HEK293T (cell line): ENCODE measurements around the gene ACP1.

Experiments
- CTCF ChIA-PET: fragments of 350-600 bp; formaldehyde crosslinking; extraction: SDS; loops from one replicate; lab custom pipeline; 2021; ENCODE audit warnings: antibody characterized with exemption, inconsistent platforms; lab: Yijun Ruan, JAX
- POLR2A ChIA-PET: fragments of 350-600 bp; formaldehyde crosslinking; extraction: SDS; loops from one replicate; lab custom pipeline; 2020; ENCODE audit warnings: antibody characterized with exemption, inconsistent platforms; lab: Yijun Ruan, JAX
- DNase-seq: peaks from one replicate; pipeline ENCODE4 v3.0.0; 2012; ENCODE audit warnings: mixed read lengths; ENCODE audit errors: extremely low spot score
- ARNT ChIP-seq: fragments of 450-650 bp; IDR thresholded peaks from 2 replicates; pipeline ENCODE4 v1.6.1; 2017; ENCODE audit warnings: mild to moderate bottlenecking
- BHLHE40 ChIP-seq: fragments of 450-650 bp; IDR thresholded peaks from 2 replicates; pipeline ENCODE4 v1.6.1; 2016; ENCODE audit warnings: mild to moderate bottlenecking, moderate library complexity, borderline replicate concordance
- CTBP1 ChIP-seq: fragments of 450-650 bp; IDR thresholded peaks from 2 replicates; pipeline ENCODE4 v1.6.1; 2016; ENCODE audit warnings: borderline replicate concordance
- ELF4 ChIP-seq: fragments of 450-650 bp; IDR thresholded peaks from 2 replicates; pipeline ENCODE4 v1.6.1; 2017; ENCODE audit warnings: antibody characterized with exemption
- FOXA1 ChIP-seq: fragments of 450-650 bp; IDR thresholded peaks from 2 replicates; pipeline ENCODE4 v1.6.1; 2016; ENCODE audit warnings: mild to moderate bottlenecking
- FOXK2 ChIP-seq: fragments of 450-650 bp; IDR thresholded peaks from 2 replicates; pipeline ENCODE4 v1.6.1; 2016; ENCODE audit warnings: mild to moderate bottlenecking
- FOXM1 ChIP-seq: fragments of 450-650 bp; IDR thresholded peaks from 2 replicates; pipeline ENCODE4 v1.6.1; 2017; ENCODE audit warnings: mild to moderate bottlenecking, borderline replicate concordance
- HDGF ChIP-seq: fragments of 450-650 bp; IDR thresholded peaks from 2 replicates; pipeline ENCODE4 v1.6.1; 2017; ENCODE audit warnings: antibody characterized with exemption, borderline replicate concordance
- L3MBTL2 ChIP-seq: fragments of 450-650 bp; conservative IDR thresholded peaks from 2 replicates; pipeline ENCODE4 v1.6.1; 2016; ENCODE audit warnings: mild to moderate bottlenecking
- LEF1 ChIP-seq: fragments of 450-650 bp; IDR thresholded peaks from 2 replicates; pipeline ENCODE4 v1.6.1; 2017; ENCODE audit warnings: mild to moderate bottlenecking, borderline replicate concordance
- NFRKB ChIP-seq: fragments of 450-650 bp; IDR thresholded peaks from 2 replicates; pipeline ENCODE4 v1.6.1; 2016; ENCODE audit warnings: mild to moderate bottlenecking, moderate library complexity
- SP1 ChIP-seq: fragments of 450-650 bp; IDR thresholded peaks from 2 replicates; pipeline ENCODE4 v1.6.1; 2017
- SUZ12 ChIP-seq: fragments of 450-650 bp; IDR thresholded peaks from 2 replicates; pipeline ENCODE4 v1.6.1; 2016; ENCODE audit warnings: mild to moderate bottlenecking
- TARDBP ChIP-seq: fragments of 450-650 bp; IDR thresholded peaks from 2 replicates; pipeline ENCODE4 v1.6.1; 2016
- ZNF384 ChIP-seq: fragments of 450-650 bp; IDR thresholded peaks from 2 replicates; pipeline ENCODE4 v1.6.1; 2016
- TF ChIP-seq, protein P1 (sequence below): fragments of 450-650 bp; IDR thresholded peaks from 2 replicates; pipeline ENCODE4 v1.6.1; 2016

The ACP1 gene

DNA sequence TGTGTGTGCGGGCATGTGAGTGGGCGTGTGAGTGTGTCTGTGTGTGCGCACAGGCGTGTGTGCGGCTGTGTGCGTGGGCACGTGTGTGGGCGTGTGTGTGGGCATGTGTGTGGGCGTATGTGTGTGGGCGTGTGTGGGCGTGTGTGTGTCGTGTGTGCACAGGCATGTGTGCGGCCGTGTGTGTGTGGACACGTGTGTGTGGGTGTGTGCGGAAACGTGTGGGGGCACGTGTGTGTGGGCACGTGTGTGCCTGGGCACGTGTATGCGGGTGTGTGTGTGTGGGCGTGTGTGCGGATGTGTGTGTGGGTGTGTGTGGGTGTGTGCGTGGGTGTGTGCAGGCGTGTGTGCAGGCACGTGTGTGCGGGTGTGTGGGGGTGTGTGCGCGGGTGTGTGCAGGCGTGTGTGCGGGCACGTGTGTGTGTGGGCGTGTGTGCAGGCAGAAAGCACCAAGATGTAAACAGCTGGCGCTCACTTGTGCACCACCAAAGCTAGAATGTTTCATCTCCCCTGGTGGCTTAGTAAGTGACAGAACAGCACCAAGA is 54.4 kb downstream of the ACP1 start:
- no peak for TF ChIP-seq L3MBTL2
- ChIA-PET CTCF (no interaction called here), POLR2A (no interaction called here)
- no peak for DNase-seq

DNA sequence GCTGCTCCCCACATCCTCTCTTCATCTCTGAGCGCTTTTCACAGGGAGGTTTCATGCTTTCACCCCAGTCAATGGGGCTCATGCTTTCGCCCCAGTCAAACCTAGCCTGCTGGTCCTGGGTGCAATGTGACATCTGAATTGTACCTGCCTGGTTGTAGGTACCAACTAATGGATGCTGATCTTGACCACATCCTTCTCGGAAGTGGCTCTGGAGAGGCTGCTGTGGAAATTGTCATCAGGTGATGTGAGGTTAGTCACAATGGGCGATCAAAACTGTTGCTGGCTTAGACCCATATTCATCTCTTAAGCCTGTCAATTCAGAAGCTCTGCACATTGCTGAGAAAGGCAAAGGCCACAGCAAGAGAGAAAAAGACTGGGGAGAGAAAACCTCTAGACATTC is 55.8 kb downstream of the ACP1 start:
- DNase-seq: no peak
- CTCF ChIA-PET: no interaction called here
- POLR2A ChIA-PET: no interaction called here
- TF ChIP-seq HDGF: no peak
- no peak for TF ChIP-seq SP1
- no peak for TF ChIP-seq ELF4
- TF ChIP-seq, protein P1, sequence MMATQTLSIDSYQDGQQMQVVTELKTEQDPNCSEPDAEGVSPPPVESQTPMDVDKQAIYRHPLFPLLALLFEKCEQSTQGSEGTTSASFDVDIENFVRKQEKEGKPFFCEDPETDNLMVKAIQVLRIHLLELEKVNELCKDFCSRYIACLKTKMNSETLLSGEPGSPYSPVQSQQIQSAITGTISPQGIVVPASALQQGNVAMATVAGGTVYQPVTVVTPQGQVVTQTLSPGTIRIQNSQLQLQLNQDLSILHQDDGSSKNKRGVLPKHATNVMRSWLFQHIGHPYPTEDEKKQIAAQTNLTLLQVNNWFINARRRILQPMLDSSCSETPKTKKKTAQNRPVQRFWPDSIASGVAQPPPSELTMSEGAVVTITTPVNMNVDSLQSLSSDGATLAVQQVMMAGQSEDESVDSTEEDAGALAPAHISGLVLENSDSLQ: no peak
- TF ChIP-seq FOXK2: no peak
- TF ChIP-seq LEF1: no peak
- no peak for TF ChIP-seq TARDBP
- TF ChIP-seq CTBP1: no peak
- TF ChIP-seq ZNF384: no peak

DNA sequence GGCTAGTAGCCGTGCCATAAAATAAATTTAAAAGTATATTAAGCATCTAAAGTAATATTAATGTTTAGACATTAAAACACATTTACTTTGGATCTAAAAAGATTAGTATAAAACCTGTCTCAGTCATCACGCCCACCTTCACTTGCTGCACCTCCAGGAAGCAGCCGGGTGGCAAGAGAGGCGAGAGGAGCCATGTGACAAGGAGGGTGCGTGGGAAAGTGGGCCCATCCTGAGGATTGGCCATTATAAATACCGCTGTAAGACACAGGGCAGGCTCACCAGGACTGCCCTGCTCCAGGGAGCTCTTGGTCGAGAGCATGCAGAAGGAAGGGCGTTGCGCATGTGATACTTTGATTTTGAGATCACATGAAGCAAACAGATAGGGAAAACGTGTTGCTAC is 57.6 kb downstream of the ACP1 start:
- ChIA-PET POLR2A (no interaction called here), CTCF (no interaction called here)
- no peak for TF ChIP-seq BHLHE40
- TF ChIP-seq FOXM1: no peak
- no peak for TF ChIP-seq NFRKB
- DNase-seq: no peak

DNA sequence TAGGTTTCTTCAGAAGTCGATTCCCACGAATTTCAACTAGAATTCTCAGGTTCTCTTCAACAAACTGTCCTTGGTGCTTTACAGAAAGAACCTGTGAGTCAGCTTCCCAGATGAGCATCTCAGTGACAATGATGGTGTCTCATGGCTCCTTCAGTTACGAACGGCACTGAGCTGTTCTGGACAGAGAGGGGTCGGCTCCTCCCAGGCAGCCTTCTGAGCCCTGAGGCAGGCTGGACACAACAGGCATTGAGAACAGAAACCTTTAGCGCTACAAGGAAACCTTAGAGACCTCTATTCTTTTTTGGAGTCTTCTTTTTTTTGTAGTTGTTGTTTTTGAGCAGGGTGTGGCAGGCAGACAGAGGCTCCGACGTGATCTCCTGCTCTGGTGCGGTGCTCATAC is 58.3 kb downstream of the ACP1 start:
- CTCF ChIA-PET: no interaction called here
- POLR2A ChIA-PET: no interaction called here
- no peak for DNase-seq
- TF ChIP-seq ARNT: no peak
- TF ChIP-seq ELF4: no peak
- no peak for TF ChIP-seq BHLHE40
- no peak for TF ChIP-seq SUZ12
- TF ChIP-seq FOXA1: no peak
- no peak for TF ChIP-seq FOXK2
- TF ChIP-seq SP1: no peak
